Activated gamma-delta T cell (primary cell): ENCODE measurements around the gene KRTAP4-8.
"Not testable (repeated sequence)": the region's sequence is repeated elsewhere in the genome, so short reads cannot be mapped to it uniquely, and the experiment has no call there.

Experiments
- DNase-seq: peaks from one replicate; lab custom pipeline; 2025; lab: John Stamatoyannopoulos, UW

Gene KRTAP4-8

GRCh38 chr17:41065016-41065689 lies 32.8 kb downstream of the KRTAP4-8 start:
- not testable (repeated sequence) for DNase-seq

- no peak for DNase-seq
Measured at GRCh38 chr17:41064301-41064700, 33.6 kb downstream of the KRTAP4-8 start.

GRCh38 chr17:41063449-41063848 lies 34.5 kb downstream of the KRTAP4-8 start:
- no peak for DNase-seq

- no peak for DNase-seq
Measured at GRCh38 chr17:41061964-41062363, 36.0 kb downstream of the KRTAP4-8 start.

- no peak for DNase-seq
Measured at GRCh38 chr17:41060052-41060604, 37.8 kb downstream of the KRTAP4-8 start, which contains the start of gene KRTAP2-3. KRTAP2-3 (minus strand) TSS chr17:41060114; CDS start chr17:41060050, 64 bp downstream.

DNA sequence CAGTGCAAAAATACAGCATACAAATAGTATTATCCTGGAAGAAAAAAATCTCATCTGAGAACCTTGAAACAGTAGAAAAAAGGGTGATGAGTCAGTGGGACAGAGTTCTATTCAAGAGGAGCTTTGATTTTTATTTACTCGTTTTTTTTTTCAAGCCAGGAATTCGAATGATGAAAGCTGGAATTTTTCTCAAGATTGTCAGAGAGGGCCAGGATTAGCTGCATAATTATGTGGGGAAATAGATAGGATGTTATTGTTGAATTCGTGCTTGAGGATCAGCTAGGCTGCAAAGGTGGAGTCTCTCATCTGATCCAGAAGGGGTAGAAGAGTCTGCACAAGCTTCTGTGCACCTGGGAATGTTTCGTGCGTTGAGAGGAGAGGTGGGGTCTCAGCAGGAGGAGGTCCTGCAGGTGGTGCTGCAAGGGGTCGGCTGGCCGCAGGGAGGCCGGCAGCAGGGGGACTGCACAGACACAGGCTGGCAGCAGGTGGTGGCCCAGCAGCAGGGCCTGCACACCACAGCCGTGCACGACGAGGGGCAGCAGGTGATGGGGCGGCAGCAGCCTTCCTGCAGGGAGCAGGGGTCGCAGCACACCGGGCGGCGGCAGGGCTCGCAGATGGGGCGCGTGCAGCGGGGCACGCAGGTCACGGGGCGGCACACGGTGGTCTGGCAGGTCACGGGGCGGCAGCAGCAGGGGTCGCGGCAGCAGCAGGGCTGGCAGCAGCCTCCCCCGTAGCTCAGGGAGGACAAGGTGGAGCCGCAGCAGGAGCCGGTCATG lies 38.5 kb downstream of the KRTAP4-8 start:
- DNase-seq: not testable (repeated sequence)

DNA sequence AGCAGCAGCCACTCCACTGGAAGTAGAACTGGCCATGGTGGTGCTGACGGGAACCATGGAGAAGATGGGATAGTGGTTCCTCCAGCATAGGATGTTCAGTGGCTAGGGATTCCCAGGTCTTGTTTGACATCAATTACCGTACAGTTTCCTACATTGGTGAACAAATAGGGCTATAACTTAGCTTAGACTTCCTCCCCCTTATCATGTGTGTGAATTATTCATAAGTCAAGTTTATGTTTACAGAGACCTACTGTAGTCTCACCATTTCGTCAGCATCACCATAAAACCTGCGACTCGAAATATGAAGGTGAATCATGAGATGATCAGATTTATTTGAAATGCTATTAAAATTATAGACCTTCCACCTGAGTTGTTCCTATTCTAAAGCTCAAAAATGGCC lies 39.2 kb downstream of the KRTAP4-8 start:
- no peak for DNase-seq

- DNase-seq: no peak
Measured at GRCh38 chr17:41057547-41057946, 40.4 kb downstream of the KRTAP4-8 start.

- DNase-seq: not testable (repeated sequence)
Measured at GRCh38 chr17:41055130-41055529, 42.8 kb downstream of the KRTAP4-8 start, which contains the start of gene KRTAP2-2. KRTAP2-2 (minus strand) TSS chr17:41055230; CDS start chr17:41055211, 19 bp downstream.

DNA sequence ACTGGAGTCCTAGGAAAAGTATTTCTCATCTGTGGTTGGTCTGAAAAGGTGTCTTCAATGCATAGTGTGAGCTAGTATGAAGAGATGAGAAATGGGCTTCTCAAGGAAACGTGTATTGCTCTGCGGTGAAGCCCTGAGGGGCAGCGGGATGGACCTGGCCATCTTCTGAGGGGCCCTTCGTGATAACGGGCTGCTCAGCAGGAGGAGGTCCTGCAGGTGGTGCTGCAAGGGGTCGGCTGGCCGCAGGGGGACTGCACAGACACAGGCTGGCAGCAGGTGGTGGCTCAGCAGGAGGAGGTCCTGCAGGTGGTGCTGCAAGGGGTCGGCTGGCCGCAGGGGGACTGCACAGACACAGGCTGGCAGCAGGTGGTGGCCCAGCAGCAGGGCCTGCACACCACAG lies 43.4 kb downstream of the KRTAP4-8 start:
- not testable (repeated sequence) for DNase-seq

- no peak for DNase-seq
Measured at GRCh38 chr17:41054025-41054424, 43.9 kb downstream of the KRTAP4-8 start.

GRCh38 chr17:41052566-41052965 lies 45.4 kb downstream of the KRTAP4-8 start:
- no peak for DNase-seq

DNA sequence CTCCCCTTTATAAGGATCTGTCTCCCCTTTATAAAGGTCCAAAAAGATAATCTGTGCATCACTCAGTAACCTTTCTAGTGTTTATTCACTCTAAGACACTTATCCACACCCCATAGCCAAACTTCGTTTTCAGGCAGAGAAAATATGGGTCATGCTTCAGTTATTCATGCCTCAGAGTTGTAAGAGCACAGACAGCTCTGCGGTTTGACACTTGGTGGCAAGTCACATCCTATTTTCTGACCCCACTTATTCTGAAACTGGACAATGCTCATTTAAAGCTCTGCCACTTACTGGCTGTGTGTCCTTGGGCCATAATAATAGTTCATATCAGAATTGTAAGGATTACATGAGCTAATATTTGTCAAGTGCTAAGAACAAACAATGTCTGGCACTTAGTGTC lies 48.8 kb downstream of the KRTAP4-8 start:
- DNase-seq: no peak

DNA sequence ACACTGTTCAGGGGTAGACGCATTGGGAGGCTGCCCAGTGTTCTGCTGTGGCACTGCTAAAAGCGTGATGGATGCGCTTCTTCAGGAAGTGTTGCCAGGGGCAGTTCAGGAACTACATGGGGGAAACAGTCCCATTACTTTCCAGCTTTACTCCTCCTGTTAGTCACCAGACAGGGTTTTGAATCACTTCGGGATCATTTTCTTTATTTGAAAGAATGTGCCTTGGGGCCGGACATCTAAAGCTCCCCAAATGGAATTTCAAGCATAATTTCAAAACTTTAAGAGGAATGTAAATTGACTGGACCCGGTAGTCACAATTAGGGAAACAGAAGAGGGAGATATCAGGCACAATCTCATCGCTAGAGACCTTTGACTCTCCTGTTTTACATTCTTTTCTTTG lies 49.5 kb downstream of the KRTAP4-8 start:
- no peak for DNase-seq
